ENCODE data around the gene PKP2.

The PKP2 gene

GRCh38 chr12:32794281-32794680 is 102.3 kb downstream of the PKP2 start:
- no peak overlapping the region for H3K27ac ChIP-seq (ENCODE audit: insufficient read depth, low read length, poor library complexity, severe bottlenecking)
- H3K9me3 ChIP-seq (ENCODE audit: control insufficient read depth, low read length) = no peaks in the 10 kb centered on the region
- no peak overlapping the region for H3K4me3 ChIP-seq (ENCODE audit: insufficient read depth, low read depth, low read length, poor library complexity, severe bottlenecking)
- H3K4me1 ChIP-seq (ENCODE audit: control insufficient read depth, insufficient read depth, low read length, poor library complexity, severe bottlenecking) = no peaks in the 10 kb centered on the region
- H3K36me3 ChIP-seq (ENCODE audit: control insufficient read depth, insufficient read depth, low read length) = no peaks in the 10 kb centered on the region
- DNase-seq = no peak
- no peaks in the 10 kb centered on the region for H3K27me3 ChIP-seq (replicated peaks; ENCODE audit: control insufficient read depth, insufficient read depth, low read length, poor library complexity, severe bottlenecking)

GRCh38 chr12:32789916-32790315 is 106.7 kb downstream of the PKP2 start:
- no peaks in the 10 kb centered on the region for H3K27me3 ChIP-seq (replicated peaks; ENCODE audit: control insufficient read depth, insufficient read depth, low read length, poor library complexity, severe bottlenecking)
- no peak overlapping the region for H3K4me3 ChIP-seq (ENCODE audit: insufficient read depth, low read depth, low read length, poor library complexity, severe bottlenecking)
- no peak overlapping the region for H3K27ac ChIP-seq (ENCODE audit: insufficient read depth, low read length, poor library complexity, severe bottlenecking)
- no peak for DNase-seq
- no peaks in the 10 kb centered on the region for H3K36me3 ChIP-seq (ENCODE audit: control insufficient read depth, insufficient read depth, low read length)
- H3K4me1 ChIP-seq (ENCODE audit: control insufficient read depth, insufficient read depth, low read length, poor library complexity, severe bottlenecking) = no peaks in the 10 kb centered on the region
- H3K9me3 ChIP-seq (ENCODE audit: control insufficient read depth, low read length) = no peaks in the 10 kb centered on the region

DNA sequence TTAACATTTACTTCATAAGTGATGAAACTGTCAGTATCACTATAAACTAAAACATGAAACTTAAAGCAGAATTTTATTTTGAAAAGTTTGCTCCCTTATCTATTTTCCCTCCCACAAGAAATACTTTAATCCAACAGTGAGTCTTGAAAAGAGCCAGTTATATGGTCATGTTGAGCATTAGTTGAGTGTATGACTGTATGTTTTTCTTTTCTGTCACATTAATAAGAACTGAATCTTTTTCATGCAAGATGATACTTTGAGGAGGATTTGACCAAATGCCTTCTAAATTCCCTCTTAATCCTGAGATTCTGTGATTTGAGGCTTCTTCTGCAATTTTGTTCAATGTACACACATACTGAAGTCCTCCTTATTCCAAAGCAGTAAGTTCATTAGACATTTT is 107.1 kb downstream of the PKP2 start:
- H3K4me3 ChIP-seq (ENCODE audit: insufficient read depth, low read depth, low read length, poor library complexity, severe bottlenecking) = no peak overlapping the region
- H3K27me3 ChIP-seq (replicated peaks; ENCODE audit: control insufficient read depth, insufficient read depth, low read length, poor library complexity, severe bottlenecking) = no peaks in the 10 kb centered on the region
- no peak overlapping the region for H3K27ac ChIP-seq (ENCODE audit: insufficient read depth, low read length, poor library complexity, severe bottlenecking)
- H3K36me3 ChIP-seq (ENCODE audit: control insufficient read depth, insufficient read depth, low read length) = no peaks in the 10 kb centered on the region
- H3K4me1 ChIP-seq (ENCODE audit: control insufficient read depth, insufficient read depth, low read length, poor library complexity, severe bottlenecking) = no peaks in the 10 kb centered on the region
- DNase-seq = no peak
- H3K9me3 ChIP-seq (ENCODE audit: control insufficient read depth, low read length) = no peaks in the 10 kb centered on the region

DNA sequence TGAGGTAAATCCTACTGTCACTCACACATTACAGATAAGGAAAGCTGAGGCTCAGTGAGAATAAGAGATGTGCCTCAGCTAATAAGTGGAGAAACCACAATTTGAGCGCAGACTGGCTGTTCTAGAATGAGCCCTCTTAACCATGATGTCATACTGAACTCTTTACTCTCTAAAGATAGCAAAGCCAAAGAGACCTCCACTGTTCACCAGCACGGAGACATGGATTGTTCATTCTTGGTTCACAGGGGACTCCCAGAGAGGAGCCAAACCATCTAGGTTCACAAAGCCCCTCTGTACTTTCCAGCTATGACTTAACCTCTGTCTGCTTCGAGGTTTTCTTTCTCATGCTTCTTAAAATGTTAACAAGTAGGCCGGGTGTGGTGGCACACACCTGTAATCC is 108.2 kb downstream of the PKP2 start:
- Histone ChIP-seq H3K4me1 (ENCODE audit: control insufficient read depth, insufficient read depth, low read length, poor library complexity, severe bottlenecking) (no peaks in the 10 kb centered on the region), H3K27ac (ENCODE audit: insufficient read depth, low read length, poor library complexity, severe bottlenecking) (no peak overlapping the region), H3K27me3 (replicated peaks; ENCODE audit: control insufficient read depth, insufficient read depth, low read length, poor library complexity, severe bottlenecking) (no peaks in the 10 kb centered on the region), H3K36me3 (ENCODE audit: control insufficient read depth, insufficient read depth, low read length) (no peaks in the 10 kb centered on the region), H3K4me3 (ENCODE audit: insufficient read depth, low read depth, low read length, poor library complexity, severe bottlenecking) (no peak overlapping the region), H3K9me3 (ENCODE audit: control insufficient read depth, low read length) (no peaks in the 10 kb centered on the region)
- no peak for DNase-seq

GRCh38 chr12:32785557-32785956 is 111.0 kb downstream of the PKP2 start:
- Histone ChIP-seq H3K9me3 (ENCODE audit: control insufficient read depth, low read length) (no peaks in the 10 kb centered on the region), H3K4me3 (ENCODE audit: insufficient read depth, low read depth, low read length, poor library complexity, severe bottlenecking) (no peak overlapping the region), H3K27me3 (replicated peaks; ENCODE audit: control insufficient read depth, insufficient read depth, low read length, poor library complexity, severe bottlenecking) (no peaks in the 10 kb centered on the region), H3K36me3 (ENCODE audit: control insufficient read depth, insufficient read depth, low read length) (no peaks in the 10 kb centered on the region), H3K4me1 (ENCODE audit: control insufficient read depth, insufficient read depth, low read length, poor library complexity, severe bottlenecking) (no peaks in the 10 kb centered on the region), H3K27ac (ENCODE audit: insufficient read depth, low read length, poor library complexity, severe bottlenecking) (no peak overlapping the region)
- DNase-seq = no peak

DNA sequence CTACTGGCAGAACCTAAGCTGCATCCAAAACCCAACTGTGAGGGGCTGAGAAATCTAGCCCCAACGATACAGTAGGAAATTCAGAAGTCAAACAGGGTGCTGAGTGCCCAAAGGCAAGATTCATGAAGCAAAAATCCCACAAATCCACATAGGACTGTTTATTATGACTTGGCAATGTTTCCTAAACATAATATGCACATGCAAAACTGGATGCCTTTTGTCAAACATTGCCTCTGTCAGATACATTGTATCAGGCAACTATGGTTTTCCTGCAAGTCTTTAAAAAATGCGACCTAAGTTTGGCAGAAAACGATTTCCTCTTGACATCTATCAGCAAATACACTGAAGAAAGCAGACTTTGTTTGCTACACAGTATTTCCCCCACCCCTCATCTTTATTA is 113.5 kb downstream of the PKP2 start:
- Histone ChIP-seq H3K4me3 (ENCODE audit: insufficient read depth, low read depth, low read length, poor library complexity, severe bottlenecking) (no peak overlapping the region), H3K27ac (ENCODE audit: insufficient read depth, low read length, poor library complexity, severe bottlenecking) (no peak overlapping the region), H3K4me1 (ENCODE audit: control insufficient read depth, insufficient read depth, low read length, poor library complexity, severe bottlenecking) (no peaks in the 10 kb centered on the region), H3K36me3 (ENCODE audit: control insufficient read depth, insufficient read depth, low read length) (no peaks in the 10 kb centered on the region), H3K27me3 (replicated peaks; ENCODE audit: control insufficient read depth, insufficient read depth, low read length, poor library complexity, severe bottlenecking) (no peaks in the 10 kb centered on the region), H3K9me3 (ENCODE audit: control insufficient read depth, low read length) (no peaks in the 10 kb centered on the region)
- DNase-seq = no peak

DNA sequence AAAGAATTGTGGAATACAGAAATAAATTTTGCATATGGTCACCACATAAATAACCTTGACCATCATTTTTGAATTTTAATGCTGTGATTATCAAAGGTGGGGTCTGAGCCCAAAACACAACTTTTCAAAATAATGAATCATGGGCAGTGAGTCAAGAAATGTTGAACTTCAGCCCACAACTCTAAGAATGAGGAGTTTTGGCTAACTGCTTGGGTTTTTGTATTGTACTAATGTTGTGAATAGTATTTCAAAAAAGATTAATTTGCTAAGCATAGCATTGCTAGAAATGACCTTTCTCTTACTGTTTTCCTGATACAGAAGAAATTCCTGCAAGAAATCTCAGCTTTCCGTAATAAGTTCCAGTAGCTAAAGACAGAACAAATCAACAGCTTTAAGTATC is 116.5 kb downstream of the PKP2 start:
- no peak for DNase-seq
- H3K36me3 ChIP-seq (ENCODE audit: control insufficient read depth, insufficient read depth, low read length) = no peaks in the 10 kb centered on the region
- no peaks in the 10 kb centered on the region for H3K4me1 ChIP-seq (ENCODE audit: control insufficient read depth, insufficient read depth, low read length, poor library complexity, severe bottlenecking)
- H3K4me3 ChIP-seq (ENCODE audit: insufficient read depth, low read depth, low read length, poor library complexity, severe bottlenecking) = no peak overlapping the region
- H3K27me3 ChIP-seq (replicated peaks; ENCODE audit: control insufficient read depth, insufficient read depth, low read length, poor library complexity, severe bottlenecking) = no peaks in the 10 kb centered on the region
- H3K27ac ChIP-seq (ENCODE audit: insufficient read depth, low read length, poor library complexity, severe bottlenecking) = no peak overlapping the region
- no peaks in the 10 kb centered on the region for H3K9me3 ChIP-seq (ENCODE audit: control insufficient read depth, low read length)

GRCh38 chr12:32777691-32778175 is 118.8 kb downstream of the PKP2 start:
- Histone ChIP-seq H3K36me3 (ENCODE audit: control insufficient read depth, insufficient read depth, low read length) (no peaks in the 10 kb centered on the region), H3K4me3 (ENCODE audit: insufficient read depth, low read depth, low read length, poor library complexity, severe bottlenecking) (no peak overlapping the region)

DNA sequence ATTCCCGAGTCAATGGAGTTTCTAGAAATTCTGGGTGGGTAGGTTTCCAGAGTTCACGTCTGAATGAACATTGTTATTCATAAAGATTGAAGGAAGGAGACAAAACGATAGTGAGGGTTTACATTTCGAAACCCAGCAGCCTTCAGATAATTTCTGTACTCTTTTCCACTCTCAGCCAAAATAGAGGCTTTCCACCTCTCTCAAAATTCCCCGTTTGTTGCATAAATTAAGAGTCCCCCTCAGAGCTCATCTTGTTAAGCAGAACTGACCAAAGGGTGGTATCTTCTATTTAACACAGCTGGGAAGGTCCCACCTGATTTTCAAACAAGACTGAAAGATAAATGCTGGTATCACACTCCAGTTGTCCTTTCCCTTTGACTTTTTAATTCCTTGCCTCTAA is 119.4 kb downstream of the PKP2 start:
- Histone ChIP-seq H3K4me1 (ENCODE audit: control insufficient read depth, insufficient read depth, low read length, poor library complexity, severe bottlenecking) (no peaks in the 10 kb centered on the region), H3K27me3 (replicated peaks; ENCODE audit: control insufficient read depth, insufficient read depth, low read length, poor library complexity, severe bottlenecking) (no peaks in the 10 kb centered on the region), H3K36me3 (ENCODE audit: control insufficient read depth, insufficient read depth, low read length) (no peaks in the 10 kb centered on the region), H3K4me3 (ENCODE audit: insufficient read depth, low read depth, low read length, poor library complexity, severe bottlenecking) (no peak overlapping the region), H3K9me3 (ENCODE audit: control insufficient read depth, low read length) (no peaks in the 10 kb centered on the region), H3K27ac (ENCODE audit: insufficient read depth, low read length, poor library complexity, severe bottlenecking) (no peak overlapping the region)
- DNase-seq = no peak

More at GRCh38 chr12:32777691-32778175, 118.8 kb downstream of the PKP2 start:
- Histone ChIP-seq H3K9me3 (ENCODE audit: control insufficient read depth, low read length) (no peaks in the 10 kb centered on the region), H3K27me3 (replicated peaks; ENCODE audit: control insufficient read depth, insufficient read depth, low read length, poor library complexity, severe bottlenecking) (no peaks in the 10 kb centered on the region), H3K27ac (ENCODE audit: insufficient read depth, low read length, poor library complexity, severe bottlenecking) (no peak overlapping the region), H3K4me1 (ENCODE audit: control insufficient read depth, insufficient read depth, low read length, poor library complexity, severe bottlenecking) (no peaks in the 10 kb centered on the region)
- DNase-seq = no peak

DNA sequence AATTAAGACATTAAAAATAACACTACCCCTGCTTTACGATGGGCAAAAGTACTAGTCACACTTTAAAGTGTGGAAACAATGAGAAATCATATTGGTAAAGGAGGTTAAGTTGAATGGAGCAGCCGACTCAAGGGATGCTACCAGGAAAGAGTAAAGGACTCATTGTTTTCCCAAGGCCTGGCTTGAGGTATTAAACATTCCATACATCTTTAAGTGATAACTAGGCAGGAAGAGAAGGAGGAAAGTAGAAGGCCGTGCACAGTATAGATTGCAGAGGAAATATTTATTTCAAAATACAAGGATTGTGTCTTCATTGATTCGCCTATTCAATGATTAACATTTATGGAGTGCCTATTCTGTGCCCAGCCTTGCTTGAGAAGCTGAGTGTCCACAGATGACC is 120.3 kb downstream of the PKP2 start:
- Histone ChIP-seq H3K9me3 (ENCODE audit: control insufficient read depth, low read length) (no peaks in the 10 kb centered on the region), H3K4me1 (ENCODE audit: control insufficient read depth, insufficient read depth, low read length, poor library complexity, severe bottlenecking) (no peaks in the 10 kb centered on the region), H3K4me3 (ENCODE audit: insufficient read depth, low read depth, low read length, poor library complexity, severe bottlenecking) (no peak overlapping the region), H3K27ac (ENCODE audit: insufficient read depth, low read length, poor library complexity, severe bottlenecking) (no peak overlapping the region), H3K36me3 (ENCODE audit: control insufficient read depth, insufficient read depth, low read length) (no peaks in the 10 kb centered on the region), H3K27me3 (replicated peaks; ENCODE audit: control insufficient read depth, insufficient read depth, low read length, poor library complexity, severe bottlenecking) (no peaks in the 10 kb centered on the region)
- DNase-seq = no peak

- Histone ChIP-seq H3K36me3 (ENCODE audit: control insufficient read depth, insufficient read depth, low read length) (no peaks in the 10 kb centered on the region), H3K27ac (ENCODE audit: insufficient read depth, low read length, poor library complexity, severe bottlenecking) (no peak overlapping the region), H3K4me3 (ENCODE audit: insufficient read depth, low read depth, low read length, poor library complexity, severe bottlenecking) (no peak overlapping the region), H3K9me3 (ENCODE audit: control insufficient read depth, low read length) (no peaks in the 10 kb centered on the region), H3K27me3 (replicated peaks; ENCODE audit: control insufficient read depth, insufficient read depth, low read length, poor library complexity, severe bottlenecking) (no peaks in the 10 kb centered on the region), H3K4me1 (ENCODE audit: control insufficient read depth, insufficient read depth, low read length, poor library complexity, severe bottlenecking) (no peaks in the 10 kb centered on the region)
- DNase-seq = no peak
These were observed 122.9 kb downstream of the PKP2 start for GRCh38 chr12:32773691-32774090.

All from effector memory CD4-positive, alpha-beta T cell (primary cell).